ENCODE data around the gene CHL1.

GRCh38 chr3:291646-292436 is 95.3 kb downstream of the CHL1 start:
- TF ChIP-seq CTCF (conservative IDR thresholded peaks at IDR 0.05) (no peak), ZFX (IDR thresholded peaks at IDR 0.05) (no peak)

Measured in C4-2B (cell line).